Dermis microvascular lymphatic vessel endothelial cell (primary cell): ENCODE results near the gene STRAP. TPM values are rescaled to one million over a fixed set of nuclear protein-coding genes. Genes with fewer than 3 reads are reported as not detected.
"Not testable (repeated sequence)": the region's sequence is repeated elsewhere in the genome, so short reads cannot be mapped to it uniquely, and the experiment has no call there.

ENCODE experiments used
- DNase-seq, 2 donors: peaks; one replicate each; pipeline versions ENCODE4 v3.0.0 to v3.0.0-alpha.2; 2010; ENCODE audit warnings: low read depth in 2 of 2
- total RNA-seq: library from RNA; depleted of rRNA; stranded (reverse); fragments of >200 nt; gene quantifications from 2 replicates; pipeline ENCODE4 v1.2.1, GENCODE V29; 2014

The STRAP gene
- total RNA-seq, 1 donor from 2014 or later = 72.9 TPM

DNA sequence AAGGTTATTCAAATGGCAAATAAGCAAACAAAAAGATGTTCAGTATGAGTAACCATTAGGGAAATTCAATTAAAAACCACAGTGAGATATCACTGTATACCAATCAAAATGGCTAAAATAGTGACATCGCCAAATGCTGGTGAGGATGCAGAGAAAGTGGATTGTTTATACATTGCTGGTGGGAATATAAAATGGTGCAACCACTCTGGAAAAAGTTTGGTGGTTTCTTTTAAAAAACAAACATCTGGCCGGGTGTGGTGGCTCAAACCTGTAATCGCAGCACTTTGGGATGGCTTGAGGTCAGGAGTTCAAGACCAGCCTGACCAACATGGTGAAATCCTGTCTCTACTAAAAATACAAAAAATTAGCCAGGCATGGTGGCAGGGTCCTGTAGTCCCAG is 14.0 kb upstream of the STRAP start:
- no peak for DNase-seq

DNA sequence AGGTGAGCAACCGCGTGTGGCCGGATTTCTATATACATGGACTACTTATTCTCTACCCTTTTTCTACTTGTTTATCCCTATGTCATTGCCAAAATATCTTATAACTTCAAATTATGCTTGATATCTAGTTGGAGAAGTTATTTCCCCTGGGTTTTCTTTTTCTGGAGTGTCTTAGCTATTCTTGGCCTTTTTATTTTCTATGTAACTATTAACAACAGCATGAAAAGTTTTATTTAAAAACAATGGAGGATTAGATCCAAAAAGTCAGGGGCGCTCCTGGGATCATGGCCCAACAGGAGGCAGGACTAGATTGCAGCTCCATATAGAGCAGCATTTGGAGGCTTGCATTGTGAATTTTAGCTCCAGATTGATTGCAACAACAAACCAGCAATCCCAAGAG is 8.6 kb upstream of the STRAP start:
- DNase-seq = no peak

DNA sequence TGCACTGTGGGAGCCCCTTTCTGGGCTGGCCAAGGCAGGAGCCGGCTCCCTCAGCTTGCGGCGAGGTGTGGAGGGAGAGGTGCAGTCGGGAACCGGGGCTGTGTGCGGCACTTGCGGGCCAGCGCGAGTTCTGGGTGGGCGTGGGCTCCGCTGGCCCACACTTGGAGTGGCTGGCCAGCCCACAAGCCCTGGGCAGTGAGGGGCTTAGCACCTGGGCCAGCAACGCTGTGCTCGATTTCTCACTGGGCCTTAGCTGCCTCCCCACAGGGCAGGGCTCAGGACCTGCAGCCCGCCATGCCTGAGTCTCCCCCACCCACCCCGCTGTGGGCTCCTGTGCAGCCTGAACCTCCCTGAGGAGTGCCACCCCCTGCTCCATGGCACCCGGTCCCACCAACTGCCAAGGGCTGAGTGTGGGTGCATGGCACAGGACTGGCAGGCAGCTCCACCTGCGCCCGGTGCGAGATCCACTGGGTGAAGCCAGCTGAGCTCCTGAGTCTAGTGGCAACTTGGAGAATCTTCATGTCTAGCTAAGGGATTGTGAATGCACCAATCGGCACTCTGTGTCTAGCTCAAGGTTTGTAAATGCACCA is 7.5 kb upstream of the STRAP start:
- DNase-seq = not testable (repeated sequence)

DNA sequence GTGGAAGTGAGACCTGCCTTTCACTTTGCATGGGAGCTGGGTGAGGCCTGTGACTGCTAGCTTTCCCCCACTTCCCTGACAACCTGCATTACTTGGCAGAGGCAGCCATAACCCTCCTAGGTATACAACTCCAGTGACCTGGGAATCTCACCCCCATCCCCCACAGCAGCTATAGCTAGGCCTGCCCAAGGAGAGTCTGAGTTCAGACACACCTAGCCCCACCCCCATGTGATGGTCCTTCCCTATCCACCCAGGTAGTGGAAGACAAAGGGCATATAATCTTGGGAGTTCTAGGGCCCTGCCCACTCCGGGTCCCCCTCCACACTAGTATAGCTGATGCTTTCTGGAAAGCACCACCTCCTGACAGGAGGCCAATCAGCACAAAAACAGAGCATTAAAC is 6.3 kb upstream of the STRAP start:
- DNase-seq = no peak

DNA sequence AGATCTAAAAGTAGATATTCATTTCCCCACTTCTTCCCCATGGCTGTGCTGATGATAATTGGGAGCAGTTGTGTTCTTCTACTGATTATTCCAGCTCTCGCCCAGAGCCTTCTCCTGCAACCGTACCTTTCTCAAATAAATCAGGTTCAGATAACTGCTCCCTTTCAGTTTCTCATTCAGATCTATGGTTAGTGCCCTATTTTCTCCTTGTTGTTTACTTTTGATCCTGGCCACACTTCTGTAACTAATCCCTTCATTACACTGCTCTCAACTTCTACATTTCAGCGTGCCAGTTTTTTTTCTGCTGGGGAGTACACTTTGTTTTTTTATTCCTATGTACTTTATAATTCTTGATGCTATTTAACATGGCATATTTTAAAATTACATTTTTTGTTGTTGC is 2.8 kb upstream of the STRAP start:
- no peak for DNase-seq

DNA sequence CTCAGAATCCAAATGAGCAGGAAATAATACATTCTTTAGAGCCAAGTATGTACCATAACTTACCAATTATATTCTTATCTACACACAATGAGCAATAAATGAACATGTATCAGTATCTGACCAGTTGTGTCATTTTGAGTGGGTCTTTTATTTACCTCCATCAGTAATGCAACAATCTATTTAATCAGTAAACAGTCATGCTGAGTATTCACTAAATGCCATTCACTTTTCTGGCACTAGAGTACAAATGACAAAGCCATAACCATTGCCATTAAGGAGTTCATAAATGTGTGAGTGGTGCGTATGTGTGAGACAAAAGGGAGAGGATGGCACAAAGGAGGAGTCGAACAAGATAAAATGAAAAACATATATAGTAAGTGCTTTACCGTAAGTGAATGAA is 1.5 kb upstream of the STRAP start:
- no peak for DNase-seq

DNA sequence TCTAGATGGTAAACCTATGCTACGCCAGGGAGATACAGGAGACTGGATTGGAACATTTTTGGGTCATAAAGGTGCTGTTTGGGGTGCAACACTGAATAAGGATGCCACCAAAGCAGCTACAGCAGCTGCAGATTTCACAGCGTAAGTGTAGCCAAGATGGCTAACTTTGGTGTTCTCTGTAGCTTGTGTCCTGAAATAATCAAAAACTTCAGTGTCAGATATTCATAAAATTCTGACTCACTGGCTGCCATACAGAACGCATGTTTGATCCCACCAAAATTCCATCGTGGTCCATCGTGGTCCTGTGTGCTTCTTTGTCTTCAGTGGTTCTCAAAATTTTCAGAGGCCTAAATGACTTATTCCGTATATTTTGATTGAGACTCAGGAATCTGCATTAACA is 1.3 kb downstream of the STRAP start:
- DNase-seq = peak in 1 of 2 donors; percentile 12

DNA sequence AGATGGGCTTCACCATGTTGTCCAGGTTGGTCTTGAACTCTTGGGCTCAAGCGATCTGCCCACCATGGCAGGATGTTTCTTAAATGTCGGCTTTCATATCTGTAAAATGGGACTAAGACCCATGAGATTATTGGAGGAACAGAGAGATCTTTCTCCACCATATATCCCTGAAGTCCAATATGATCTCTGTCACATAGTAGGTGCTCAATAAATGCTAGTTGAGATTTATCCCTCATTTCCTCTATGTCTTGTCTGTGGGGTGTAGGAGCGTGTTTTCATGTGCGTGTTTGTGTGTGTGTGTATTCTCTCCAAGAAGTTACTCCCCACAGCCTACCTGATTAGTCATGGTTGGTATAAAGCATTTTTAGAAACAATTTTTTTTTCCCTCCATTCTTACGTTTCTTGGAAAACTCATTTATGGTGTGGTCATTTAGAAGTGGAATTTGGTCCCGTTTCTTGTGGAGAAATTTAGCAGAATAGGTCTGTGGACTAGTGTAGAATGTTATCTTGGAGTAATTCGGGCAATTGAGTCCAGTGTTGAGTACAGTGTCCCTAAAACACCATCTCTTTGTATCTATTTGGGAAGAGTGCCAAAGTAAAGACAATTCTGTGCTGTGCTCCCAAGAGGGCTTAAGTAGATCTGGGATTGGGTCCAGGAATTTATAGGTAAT is 4.3 kb downstream of the STRAP start:
- DNase-seq = peak in 1 of 2 donors; percentile 59

DNA sequence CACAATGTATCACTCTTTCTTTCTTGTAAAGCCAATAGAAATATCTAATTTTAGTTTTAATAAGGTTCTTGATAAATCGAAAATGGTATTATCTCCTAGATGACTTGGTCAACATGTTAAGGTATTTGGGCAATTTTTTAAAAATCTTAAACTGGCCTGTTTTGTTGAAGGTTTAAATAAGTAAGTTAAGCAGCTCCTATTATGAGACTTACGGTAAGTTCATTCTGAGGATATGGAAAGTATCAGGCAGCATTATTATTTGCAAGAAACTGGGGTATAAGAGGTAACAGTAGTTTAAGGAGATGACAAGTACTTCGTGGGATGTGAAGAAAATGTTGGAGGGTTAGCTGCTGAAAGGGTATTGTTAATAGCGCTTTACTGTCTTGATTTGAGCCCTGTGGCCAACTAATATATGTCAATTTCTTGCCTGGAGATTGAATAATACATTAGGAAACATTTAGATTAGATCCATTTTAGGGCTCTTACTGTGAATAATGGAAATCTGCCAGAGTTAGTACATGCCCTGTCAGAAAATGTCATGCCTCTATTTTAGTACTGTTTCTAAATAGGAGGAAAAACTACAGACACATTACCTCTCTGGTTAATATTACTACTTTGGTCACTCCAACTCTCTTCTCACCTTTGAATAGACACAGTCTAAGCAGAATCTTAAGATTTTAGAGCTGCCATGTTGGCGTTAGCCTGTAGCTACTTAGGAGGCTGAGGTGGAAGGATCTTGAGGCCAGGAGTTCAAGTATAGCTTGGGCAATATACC is 5.0 kb downstream of the STRAP start:
- DNase-seq = no peak

DNA sequence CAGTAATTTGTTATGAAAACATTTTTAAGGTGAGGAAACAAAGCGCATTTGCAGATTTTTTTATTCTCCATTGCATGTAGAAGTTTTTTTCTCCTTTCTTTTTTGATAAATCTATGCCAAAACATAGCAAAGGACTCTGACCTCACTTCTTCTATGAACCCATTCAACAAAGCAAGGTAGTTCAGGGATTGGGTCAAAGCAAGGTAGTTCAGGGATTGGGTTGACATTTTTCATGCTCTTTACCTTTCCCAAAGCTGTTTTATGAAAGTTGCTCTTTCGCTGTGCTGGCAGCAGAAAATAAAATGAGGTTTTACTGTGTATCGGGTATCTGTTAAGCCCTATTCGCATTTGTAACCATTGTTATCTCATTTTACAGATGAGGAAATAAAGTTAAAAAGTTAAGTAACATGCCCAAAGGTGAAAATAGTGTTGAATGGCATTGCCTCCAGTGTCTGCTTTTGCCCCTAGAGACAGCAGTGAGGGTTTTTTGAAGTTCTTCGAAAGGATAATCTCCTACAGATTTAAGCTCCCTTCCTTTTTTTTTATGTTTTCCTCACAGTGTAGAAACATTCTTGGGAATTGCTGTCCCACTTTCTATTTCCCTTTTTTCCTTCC is 10.6 kb downstream of the STRAP start:
- no peak for DNase-seq

DNA sequence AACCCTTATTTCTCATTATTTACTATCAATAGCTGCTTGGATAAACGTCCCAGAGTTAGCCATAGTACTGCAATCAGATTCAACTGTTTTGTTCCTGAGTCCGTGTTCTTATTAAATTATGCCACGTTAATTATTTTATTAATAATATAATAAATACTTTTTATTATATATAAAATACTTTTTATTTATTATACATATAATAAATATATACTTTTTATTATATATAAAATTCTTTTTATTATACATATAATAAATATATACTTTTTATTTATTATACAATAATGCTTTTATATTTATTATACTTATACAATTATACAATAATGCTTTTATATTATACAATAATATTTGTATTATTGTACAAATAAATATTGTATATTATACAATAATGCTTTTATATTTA is 11.1 kb downstream of the STRAP start:
- DNase-seq = no peak

DNA sequence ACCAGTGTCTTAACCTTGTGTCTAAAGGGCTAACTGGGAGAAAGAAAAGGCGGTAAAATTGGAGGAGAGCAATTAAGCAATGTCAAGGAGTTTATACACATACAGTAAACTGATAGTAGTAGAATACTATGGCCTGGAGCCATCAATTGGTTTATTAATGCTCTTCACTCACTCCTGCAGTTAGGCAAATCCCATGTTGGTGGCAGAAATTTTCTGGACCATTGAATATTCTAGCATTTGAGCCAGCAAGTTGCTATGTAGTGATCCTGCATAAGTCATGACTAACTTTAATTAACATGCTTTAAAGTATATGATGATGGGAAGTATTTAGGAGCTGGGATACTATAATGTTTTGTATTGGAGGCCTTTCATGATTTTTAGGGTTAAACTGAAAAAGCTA is 14.7 kb downstream of the STRAP start:
- DNase-seq = no peak

DNA sequence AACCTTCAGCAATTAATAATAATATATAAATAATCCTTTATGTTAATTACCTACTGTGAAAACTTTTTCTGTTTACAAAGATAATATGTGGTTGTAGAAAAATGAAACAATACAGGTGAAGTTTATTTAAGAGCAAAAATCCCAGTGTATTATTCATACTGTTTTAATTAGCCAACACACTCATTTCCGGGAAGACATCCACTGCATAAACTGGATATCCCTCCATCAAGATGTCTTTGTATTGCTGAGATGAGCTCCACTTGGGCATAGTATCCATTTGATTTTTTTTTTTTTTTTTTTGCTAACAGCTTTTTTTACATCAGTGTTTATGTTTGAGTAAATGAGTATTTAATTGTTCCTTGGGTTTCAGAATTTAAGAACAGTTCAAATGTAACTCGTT is 15.2 kb downstream of the STRAP start:
- peak in 1 of 2 donors; percentile 11 for DNase-seq

DNA sequence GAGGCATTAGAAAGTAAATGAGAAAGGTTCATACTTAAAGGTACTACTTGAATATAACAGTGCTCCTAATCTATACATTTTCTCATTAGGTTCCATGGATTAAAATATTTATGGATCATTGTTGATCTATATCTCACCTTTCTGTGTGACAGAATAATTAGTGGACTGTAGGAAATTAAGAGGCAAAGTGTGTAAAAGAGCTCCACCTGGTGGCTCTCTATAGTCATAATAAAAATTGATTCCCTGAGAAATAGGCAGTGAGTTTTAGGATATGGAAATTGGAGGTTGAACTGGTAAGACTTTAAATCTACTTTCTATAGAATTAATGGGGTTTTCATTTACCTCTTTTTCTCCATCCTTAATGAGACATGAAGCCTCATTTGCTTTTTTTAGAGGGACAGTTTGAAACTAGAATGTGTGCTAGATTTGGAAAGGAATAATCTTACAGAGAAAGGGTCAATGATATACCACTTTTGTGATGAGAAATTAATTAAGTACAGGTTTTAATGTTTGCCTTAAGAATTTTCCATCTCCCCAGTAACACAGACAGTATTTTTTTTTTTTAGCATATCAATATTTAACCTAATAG is 17.2 kb downstream of the STRAP start:
- peak in 1 of 2 donors; percentile 46 for DNase-seq

DNA sequence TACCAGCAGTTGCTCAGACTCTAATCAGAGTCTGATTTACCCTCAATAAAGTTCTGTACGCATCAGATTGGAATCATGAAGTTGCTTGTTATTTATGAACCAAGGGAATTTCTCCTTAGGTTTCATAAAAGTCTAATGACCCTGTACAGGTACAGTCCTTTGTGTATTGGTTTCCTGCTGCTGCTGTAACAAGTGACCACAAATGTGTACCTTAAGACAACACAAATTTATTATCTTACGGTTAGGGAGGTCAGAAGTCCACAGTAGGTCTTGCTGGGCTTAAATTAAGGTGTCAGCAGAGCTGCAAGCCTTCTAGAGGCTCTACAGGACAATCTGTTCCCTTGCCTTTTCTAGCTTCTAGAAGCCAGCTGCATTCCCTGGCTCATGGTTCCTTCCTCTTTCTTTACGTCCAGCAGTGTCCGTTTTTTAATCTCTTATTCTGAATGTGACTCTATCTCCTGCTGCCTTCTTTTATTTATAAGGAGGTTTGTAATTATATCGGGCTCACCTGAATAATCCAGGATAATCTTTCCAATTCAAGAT is 22.3 kb downstream of the STRAP start:
- no peak for DNase-seq

DNA sequence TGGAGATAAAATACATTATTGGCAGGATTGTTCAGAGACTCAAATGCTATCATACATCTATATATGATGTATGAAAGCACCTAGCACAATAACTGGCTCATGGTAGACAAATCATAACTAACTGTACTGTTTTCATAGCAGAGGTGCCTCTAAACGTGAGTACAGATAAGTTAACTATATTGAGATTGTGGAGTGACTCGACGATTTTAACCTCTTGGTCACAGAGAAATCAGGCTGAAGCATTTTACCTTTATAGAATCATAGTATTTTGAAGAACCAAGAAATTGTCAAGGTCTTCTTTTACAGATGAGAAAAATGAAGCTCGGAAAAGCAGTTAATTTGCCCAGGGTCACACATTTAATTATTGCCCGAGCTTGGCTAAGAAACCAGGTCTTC is 28.3 kb downstream of the STRAP start:
- DNase-seq = no peak

DNA sequence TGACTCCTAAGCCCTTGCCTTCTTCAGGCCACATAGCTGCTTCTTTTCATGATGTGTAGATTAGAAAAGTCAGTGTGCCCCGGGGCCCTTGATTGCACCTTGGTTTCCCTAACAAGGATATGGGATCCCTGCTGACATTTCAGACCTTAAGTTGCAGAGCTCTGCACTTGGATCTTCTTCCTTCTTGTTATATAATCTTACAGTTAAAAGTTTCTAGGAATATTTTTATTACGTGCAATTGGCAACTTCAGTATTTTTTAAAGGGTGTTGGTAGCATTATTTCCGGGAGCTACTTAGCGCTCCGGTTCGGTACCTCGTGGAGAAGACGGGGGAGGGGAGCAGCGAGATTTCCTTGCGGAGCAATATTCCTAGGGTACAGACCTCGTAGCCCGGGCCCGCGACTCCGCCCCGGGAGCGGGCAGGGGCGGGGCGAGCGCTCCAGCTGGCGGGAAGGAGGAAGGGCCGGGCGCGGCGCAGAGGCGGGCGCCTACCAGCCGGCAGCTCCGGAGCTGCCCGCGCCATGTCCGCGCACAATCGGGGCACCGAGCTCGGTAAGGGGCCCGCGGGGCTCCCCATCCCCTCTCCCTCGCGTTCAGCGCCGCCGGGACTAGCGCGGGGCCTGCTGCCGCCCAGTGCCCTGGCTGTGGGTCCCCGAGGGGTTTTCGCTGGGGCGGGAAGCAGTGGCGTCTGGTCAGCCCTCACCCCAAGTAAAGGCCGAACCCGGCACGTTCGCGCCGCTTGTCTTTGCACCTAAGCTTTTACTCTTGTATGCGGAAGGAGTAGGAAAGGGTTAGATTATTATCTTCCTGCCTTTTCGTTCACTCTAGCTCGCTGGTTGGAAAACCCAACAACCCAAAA is 28.9 kb downstream of the STRAP start, which contains the start of gene DERA:
Gene DERA (plus strand): TSS at position 469 of the 858 bp plus-strand sequence. CDS start 52 bp downstream, at position 521.
- DNase-seq = peak in 1 of 2 donors; percentile 83

DNA sequence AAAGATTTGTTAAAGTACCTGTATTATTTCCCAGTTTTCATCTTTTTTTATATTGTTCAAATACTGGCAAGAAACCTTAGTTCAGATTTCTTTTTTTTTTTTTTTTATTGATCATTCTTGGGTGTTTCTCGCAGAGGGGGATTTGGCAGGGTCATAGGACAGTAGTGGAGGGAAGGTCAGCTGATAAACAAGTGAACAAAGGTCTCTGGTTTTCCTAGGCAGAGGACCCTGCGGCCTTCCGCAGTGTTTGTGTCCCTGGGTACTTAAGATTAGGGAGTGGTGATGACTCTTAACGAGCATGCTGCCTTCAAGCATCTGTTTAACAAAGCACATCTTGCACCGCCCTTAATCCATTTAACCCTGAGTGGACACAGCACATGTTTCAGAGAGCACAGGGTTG is 29.7 kb downstream of the STRAP start:
- not testable (repeated sequence) for DNase-seq

DNA sequence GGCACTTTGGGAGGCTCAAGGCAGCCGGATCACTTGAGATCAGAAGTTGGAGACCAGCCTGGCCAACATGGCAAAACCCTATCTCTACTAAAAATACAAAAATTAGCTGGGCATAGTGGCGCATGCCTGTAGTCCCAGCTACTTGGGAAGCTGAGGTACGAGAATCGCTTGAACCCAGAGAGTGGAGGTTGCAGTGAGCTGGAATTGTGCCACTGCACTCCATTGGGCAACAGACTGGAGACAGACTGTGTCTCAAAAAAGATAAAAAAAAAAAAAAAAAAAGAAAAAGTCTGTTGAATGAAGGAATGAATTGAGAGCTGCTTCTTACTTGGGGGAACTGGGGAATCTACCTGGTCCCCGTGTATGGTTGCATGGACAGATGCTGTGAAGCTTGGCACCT is 31.9 kb downstream of the STRAP start:
- DNase-seq = not testable (repeated sequence)

DNA sequence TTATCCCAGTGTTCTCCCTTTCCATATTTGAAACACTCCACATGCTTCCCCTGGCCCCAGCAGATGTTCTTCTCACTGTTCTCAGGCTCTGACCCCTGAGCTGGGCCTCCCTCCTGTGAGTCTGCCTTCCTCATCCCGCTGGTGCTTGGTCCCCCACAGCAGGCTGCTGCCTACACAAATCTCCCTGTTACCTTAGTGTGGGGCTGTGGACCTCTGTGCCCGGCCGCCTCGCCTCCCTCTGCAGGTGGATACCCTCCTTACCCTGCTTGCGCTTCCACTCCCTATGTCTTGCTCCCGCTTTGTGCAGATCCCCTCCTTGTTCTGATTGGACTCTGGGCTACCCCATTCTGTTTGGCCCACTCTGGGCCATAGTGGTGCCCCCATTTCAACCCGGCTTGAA is 35.9 kb downstream of the STRAP start:
- DNase-seq = no peak

DNA sequence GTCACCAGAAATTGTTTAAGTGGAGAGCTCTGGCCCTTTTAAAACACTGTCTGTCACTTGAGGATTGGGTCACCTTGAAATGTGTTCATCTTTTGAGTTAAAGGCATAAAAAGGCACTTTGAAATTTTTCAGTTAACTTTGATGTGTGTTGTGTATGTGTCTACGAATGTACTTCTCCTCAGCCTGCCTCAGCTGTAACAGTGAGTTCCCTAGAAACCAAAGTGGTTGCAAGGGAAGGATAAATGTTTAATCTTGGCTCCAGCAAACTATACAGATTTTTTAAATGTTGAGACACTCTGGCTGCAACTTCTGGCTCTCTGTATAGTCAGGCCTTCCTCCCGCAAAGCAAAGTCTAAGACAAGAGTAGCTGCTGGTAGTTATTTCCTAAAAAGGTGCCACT is 37.2 kb downstream of the STRAP start:
- DNase-seq = no peak
